Measurements from ENCODE around the gene KBTBD13.
"Not testable (repeated sequence)": the region's sequence is repeated elsewhere in the genome, so short reads cannot be mapped to it uniquely, and the experiment has no call there.

Gene KBTBD13

DNA sequence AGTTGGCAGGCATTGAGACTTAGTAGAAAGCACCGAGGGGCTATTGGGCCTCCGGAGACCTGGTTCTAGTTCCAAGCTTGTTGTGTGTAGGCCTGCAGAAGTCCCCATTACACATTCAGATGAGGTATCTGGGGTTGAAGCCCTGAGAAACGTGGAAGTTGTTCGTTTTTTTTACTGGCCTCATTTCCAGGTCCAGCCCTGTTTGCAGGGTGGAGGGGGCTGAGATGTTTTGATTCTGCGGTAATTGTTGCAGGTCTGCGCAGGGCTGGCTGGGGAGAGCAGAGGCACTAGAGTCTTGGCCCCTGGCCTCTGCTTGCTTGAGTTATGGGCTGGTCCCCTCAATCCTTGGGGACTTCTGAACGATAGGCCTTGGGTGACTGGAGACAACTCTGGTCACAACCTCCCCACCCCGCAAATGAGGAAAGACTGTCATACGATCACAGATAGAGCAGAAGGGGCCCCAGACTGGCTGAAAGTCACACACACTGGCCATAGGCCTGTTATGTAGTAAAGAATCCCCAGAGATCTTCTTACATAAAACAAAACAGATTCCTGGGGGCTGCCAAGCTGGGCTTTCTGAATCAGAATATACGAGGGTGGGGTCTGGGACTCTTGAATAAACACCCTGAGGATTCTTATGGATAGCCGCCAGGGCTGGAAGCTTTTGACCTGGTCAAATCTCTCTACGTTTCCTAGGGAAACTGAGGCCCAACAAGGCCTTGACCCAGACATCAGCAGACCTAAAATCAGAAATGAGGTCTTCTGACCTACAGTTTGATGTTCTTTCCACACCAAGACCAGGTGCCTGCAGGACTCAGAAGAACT, 15.6 kb downstream of the KBTBD13 start:
- no peak for DNase-seq

GRCh38 chr15:65092911-65093792, 16.6 kb downstream of the KBTBD13 start:
- DNase-seq = no peak

DNA sequence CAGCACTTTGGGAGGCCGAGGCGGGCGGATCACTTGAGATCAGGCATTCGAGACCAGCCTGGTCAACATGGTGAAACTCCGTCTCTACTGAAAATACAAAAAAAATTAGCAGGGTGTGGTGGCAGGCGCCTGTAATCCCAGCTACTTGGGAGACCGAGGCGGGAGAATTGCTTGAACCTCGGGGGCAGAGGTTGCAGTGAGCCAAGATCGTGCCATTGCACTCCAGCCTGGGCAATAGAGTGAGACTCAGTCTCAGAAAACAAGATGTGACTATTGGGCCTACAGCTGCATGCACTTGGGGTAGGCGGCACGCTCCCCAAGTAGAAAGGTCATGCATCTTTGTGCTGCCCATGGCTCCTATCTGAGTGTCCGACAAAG, 17.2 kb downstream of the KBTBD13 start:
- not testable (repeated sequence) for DNase-seq

- DNase-seq = no peak
Measured at GRCh38 chr15:65094294-65094995, 17.9 kb downstream of the KBTBD13 start.

GRCh38 chr15:65095011-65095746, 18.6 kb downstream of the KBTBD13 start:
- no peak for DNase-seq

- DNase-seq = no peak
Measured at GRCh38 chr15:65095747-65096104, 19.2 kb downstream of the KBTBD13 start.

DNA sequence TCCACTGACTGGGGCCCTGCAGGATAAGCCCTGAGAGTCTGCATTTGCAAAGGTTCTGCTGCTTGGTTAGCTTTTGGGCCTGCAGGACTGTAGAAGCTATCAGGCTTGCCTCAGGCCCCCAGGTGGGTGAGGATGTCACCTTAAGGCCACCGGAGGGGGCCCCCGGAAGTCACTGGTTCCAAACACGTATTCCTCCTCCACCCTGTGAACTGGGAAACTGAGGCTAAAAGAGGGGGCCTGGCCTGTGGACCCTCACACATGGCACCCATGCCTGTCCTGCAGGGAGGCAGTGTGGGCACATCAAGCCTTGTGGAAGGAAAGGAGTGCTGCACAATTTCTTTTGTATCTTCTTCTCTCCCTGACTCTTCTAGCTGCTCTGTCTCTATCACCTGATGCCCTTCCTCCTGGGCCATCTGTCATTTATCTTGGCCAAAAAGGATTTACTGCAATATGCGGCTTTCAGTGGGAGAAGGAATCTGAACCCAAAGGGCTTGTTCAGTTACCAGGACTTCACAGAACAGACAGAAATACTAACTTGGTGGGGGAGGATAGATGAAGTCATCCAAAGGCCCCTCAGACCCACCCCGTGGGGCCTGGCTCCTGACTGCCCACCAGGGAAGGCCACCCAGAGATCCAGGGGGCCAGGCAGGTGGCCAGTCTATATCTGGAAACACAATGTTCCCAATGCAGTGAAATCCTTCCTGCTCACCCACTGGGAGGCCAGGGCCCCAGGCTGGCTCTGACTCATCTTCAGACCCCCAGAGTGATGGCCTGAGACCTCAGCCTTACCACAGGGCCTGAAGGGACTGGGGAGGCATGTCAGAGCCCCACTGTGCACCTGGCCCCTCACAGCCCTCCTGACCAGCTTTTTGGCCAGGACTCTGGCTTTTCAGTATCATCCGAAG, 20.2 kb downstream of the KBTBD13 start:
- no peak for DNase-seq

DNA sequence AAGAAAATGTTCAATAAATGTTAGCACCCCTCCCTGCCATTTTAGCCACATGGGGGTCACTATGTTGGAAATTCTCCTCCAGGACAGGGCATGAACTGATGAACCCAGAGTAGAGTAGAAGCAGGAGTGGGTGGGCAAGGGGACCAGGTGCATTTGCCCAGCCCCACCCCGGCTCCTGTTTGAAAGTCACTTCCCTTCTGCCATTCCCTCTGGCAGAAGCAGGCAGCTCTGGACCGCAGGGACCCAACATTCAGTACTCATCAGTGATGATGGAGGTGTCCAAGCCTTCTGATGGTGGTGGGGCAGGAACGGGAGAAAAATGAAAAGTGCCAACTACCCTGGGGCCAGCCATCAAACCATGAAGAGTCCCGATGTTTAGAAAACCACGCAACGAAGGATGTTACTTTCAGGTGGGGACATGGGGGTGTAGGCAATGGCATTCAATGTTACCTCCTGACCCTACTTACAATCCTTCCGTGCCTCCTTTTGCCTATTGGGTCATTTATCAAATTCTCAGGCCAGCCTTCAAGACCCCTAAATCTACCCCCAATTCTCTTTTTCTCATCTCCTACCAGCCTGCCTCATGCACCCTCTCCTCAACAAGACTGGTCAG, 21.2 kb downstream of the KBTBD13 start:
- no peak for DNase-seq

DNA sequence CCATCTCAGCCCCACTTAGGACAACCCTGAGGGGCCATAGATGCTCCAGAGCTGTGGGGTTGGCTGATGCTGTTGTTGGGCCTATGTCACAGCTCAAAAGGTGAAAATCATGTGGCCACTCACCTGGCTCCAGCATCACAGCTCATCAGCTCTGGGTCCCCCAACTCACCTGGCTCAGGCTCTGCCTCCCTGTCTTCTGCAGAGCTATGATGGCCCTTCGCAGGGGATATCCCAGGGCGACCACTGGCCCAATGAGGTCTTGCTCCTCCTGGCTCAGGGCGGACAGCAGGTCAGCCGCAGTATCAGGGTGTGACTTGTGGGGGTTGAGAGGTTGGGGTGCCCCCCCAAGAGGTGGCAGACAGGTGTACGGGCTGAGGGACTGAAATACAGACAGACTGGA, 22.8 kb downstream of the KBTBD13 start:
- no peak for DNase-seq

GRCh38 chr15:65099801-65100200, 23.3 kb downstream of the KBTBD13 start:
- DNase-seq = not testable (repeated sequence)

DNA sequence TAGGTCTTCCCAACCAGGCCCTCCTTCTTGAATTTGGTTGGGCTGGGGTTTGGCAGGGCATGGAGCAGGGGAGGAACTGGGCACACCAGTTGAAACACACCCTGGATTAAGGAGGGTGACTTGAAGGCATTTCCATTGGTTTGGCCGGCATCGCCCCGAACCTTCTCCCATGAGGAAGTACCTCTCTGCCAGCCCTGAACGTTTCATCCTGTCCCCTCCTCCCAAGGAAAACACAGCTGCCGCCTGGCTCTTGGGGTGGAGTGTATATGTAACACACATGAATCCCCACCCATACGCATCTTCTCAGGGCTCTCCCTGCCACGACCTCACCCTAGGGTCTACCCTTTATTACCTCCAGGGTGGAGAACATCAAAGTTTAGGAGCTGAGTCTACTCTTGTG, 23.9 kb downstream of the KBTBD13 start:
- DNase-seq = no peak

- peak in 1 of 2 experiments; percentile 5 for DNase-seq
Measured at GRCh38 chr15:65101411-65101890, 24.9 kb downstream of the KBTBD13 start.

DNA sequence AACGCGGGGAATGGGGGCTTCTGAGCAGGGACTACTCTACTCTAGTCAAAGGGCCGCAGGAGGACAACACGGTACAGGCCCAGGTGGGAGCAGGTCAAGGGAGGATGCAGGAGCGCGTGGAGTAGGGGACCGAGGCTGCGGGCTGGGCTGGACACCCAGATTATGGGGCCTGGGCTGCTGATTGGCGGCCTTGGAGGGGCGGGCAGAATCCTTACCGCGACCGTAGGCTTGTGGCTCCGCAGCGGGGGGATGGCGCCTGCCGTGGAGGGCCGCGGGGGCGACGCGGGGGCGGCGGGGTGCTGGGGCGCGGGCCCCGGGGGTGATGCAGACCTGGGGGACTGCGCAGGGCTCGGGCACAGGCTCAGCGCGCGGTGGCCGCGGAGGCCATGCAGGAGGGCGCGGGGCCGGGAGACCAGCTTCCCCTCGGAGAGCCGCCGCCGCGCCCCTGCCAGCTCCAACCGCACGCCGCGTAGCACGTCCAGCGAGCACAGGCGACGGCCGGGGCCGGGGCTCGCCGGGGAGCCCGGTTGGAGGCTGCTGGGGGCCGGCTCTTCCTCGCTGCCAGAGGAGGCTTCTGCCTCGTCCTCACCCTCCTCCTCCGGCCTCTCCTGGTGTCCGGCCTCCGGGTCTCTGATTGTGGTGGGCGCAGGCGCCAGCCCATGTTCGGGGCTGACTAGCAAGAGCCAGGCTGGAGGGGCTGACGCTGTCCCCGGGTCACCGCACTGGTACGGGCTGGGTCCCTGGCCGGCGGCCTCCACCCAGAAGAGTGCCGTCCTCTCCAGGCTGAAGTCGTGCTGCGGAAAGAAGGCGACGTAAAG, 25.6 kb downstream of the KBTBD13 start:
- no peak for DNase-seq

DNA sequence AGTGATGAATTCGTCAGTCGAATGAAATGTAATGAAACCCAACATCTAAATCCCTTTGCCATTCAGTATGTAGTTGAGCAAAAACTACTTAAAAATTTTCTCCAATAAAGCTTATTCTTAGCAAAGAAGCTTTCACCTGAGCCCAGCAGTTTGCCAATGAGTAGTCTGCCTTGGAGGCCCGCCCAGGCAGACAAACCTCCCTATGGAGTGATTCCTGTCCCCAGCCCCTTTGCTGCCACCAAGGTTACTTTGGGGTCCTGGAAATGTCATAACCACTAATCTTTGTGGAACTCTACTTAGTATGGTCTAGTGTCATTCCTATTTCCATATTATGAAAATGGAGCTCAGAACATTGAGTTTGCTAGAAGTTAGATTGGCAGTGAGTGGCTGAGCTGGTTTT, 26.4 kb downstream of the KBTBD13 start:
- DNase-seq = no peak

DNA sequence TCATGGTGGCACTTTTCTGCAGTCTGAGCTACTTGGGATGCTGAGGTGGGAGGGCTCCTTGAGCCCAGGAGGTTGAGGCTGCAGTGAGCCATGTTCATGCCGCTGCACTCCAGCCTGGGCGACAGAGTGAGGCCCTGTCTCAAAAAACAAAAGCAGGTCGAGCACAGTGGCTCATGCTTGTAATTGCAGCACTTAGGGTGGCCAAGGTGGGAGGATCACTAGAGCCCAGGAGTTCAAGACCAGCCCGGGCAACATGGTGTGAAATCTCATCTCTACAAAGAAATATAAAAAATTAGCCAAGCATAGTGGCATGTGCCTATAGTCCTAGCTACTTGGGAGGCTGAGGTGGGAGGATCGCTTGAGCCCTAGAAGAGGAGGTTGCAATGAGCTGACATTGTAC, 28.5 kb downstream of the KBTBD13 start:
- DNase-seq = no peak

DNA sequence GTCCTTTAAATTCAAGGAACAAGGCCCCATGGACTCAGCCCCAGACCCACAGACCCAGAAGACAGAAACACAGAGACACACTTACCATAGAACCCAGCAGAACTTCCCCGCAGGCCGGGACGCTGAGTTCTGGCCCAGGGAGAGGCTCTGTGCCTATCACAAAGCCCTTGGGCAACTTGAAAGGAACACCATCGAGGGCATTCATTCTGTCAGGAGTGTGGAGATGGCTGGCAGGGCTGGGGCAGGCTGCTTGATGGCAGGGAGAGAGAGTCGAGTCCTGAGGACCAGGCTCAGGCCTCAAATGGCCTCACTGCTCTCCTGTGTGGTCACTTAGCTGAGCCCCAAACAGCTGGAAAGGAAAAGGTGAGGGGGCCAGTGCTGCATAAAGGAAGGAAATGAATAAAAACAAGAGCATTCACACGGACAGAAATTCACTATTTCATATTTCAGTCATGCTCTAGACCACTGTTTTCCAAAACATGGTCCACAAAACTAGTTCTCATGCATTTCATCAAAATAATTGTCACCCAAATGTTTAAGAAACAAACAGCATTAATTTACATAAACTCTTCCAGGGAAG, 29.6 kb downstream of the KBTBD13 start:
- no peak for DNase-seq

DNA sequence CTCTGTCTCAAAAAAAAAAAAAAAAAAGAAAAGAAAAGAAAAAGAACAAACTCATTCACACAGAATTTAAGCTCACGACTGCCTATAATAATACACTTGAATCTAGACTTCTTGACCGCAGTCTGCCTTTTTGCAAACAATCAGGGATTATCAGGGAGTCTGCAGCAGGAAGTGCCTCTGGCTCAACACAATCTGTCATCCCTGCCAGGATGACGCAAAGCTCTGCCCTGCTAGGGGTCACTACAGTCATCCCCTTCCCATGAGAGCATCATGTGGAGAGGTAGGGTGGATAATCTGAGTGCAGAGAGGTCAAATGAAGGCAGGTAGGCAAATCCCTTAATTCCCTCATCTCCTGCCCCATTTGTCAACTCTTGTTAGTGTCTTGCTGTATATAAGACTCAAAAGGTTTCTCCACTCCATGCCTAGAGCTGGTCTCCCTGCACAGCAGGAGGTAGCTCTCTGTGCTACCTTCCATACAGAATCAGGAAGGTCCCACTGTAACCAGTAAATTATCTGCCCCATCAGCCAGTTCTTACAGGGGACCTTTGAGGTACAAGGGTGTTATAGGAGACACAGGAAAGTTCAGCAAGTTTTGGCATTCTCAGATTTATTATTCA, 34.2 kb downstream of the KBTBD13 start:
- no peak for DNase-seq

GRCh38 chr15:65115086-65115485, 38.5 kb downstream of the KBTBD13 start, which contains the start of gene UBAP1L:
TSS of gene UBAP1L (minus strand) at chr15:65115200. CDS start at chr15:65106215, 8,985 bp downstream.
- DNase-seq = no peak

DNA sequence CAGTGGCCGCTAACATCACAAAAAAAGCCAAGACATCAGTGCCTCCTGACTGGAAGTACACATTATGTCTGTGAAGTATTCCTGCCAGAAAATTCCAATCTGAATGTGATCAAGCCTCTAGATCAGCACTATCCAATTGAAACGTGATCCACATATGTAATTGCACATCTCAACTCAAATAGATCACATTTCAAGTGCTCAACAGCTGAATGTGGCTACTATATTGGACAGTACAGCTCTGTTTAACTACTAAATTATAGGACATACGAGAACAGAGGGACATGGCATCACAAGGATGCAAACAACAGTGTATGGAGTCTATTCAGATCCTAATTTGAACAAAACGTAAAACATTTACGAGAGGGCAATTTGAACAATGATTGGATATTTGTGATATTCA, 39.0 kb downstream of the KBTBD13 start:
- peak; percentile 65 to 71 for DNase-seq

All from NCI-H1930 (cell line).